Thyroid gland (tissue), 4 donors: Measurements from ENCODE around the gene UCP3.

Experiments used
- CTCF ChIP-seq, 6 experiments: fragments of 200-600 bp in 3 of 6; fragments of 450-650 bp in 3 of 6; sonication (generic) in 3 of 6; IDR thresholded peaks; one replicate each; pipeline ENCODE4 v1.5.1; 2016 to 2019; ENCODE audit warnings: antibody characterized with exemption in 6 of 6, mild to moderate bottlenecking in 2 of 6, inconsistent platforms in 1 of 6, moderate library complexity in 1 of 6
- POLR2A ChIP-seq, 2 donors: fragments of 450-650 bp; IDR thresholded peaks; one replicate each; pipeline ENCODE4 v1.6.1; 2017; ENCODE audit warnings: antibody characterized with exemption in 2 of 2, mild to moderate bottlenecking in 2 of 2, moderate library complexity in 1 of 2

- TF ChIP-seq CTCF (IDR thresholded peaks at IDR 0.05): no peak
- TF ChIP-seq POLR2A (IDR thresholded peaks at IDR 0.05): no peak
Observed at GRCh38 chr11:73991471-73992006, 17.3 kb downstream of the UCP3 start.
